ENCODE results near the gene PTPRK. TPM values are rescaled to one million over a fixed set of nuclear protein-coding genes. Genes with fewer than 3 reads are reported as not detected.

Gene PTPRK
- total RNA-seq, 1 experiment from 2014 or later, result 89.3 TPM

- Histone ChIP-seq H3F3A (ENCODE audit: insufficient read depth, low read depth) (no peaks in the 10 kb centered on the region), H3K9me3 (ENCODE audit: insufficient read depth, low read depth) (peaks cover 4% of the 10 kb centered on the region; the same call in 1 of the 2 replicates), H3K4me3 (no peak overlapping the region), H3K27ac (no peak overlapping the region), H3K4me1 (replicated peaks; ENCODE audit: insufficient read depth) (no peaks in the 10 kb centered on the region), H3K36me3 (ENCODE audit: low read depth) (no peaks in the 10 kb centered on the region), H4K20me1 (ENCODE audit: insufficient read depth) (no peaks in the 10 kb centered on the region), H3K79me2 (ENCODE audit: low read depth) (no peaks in the 10 kb centered on the region), H2AFZ (no peak overlapping the region), H3K9me2 (ENCODE audit: insufficient read depth) (no peaks in the 10 kb centered on the region), H3K4me2 (no peak overlapping the region), H3K27me3 (ENCODE audit: insufficient read depth, low read depth) (no peaks in the 10 kb centered on the region)
- POLR2A ChIA-PET (ENCODE audit: unreplicated experiment), result no interaction called here
- intact Hi-C loops (cut with micrococcal nuclease; ENCODE audit: unreplicated experiment), result no loop called here
- CTCF ChIA-PET, result no interaction called here
- TF ChIP-seq EZH2 (IDR thresholded peaks at IDR 0.05; ENCODE audit: low read depth), result no peak
- no peak for TF ChIP-seq CTCF (conservative IDR thresholded peaks at IDR 0.05)
- DNase-seq, result no peak
- no TSS peak for BruUV-seq (replicated peaks)
Observed at GRCh38 chr6:127950566-127951145, 569.7 kb downstream of the PTPRK start.

- no peaks in the 10 kb centered on the region for H3K4me1 ChIP-seq (replicated peaks; ENCODE audit: insufficient read depth)
- no peak overlapping the region for H3K4me3 ChIP-seq
- no peak for DNase-seq
- intact Hi-C loops (cut with micrococcal nuclease; ENCODE audit: unreplicated experiment), result no loop called here
- H3K27ac ChIP-seq, result no peak overlapping the region
- H3K36me3 ChIP-seq (ENCODE audit: low read depth), result no peaks in the 10 kb centered on the region
- no peak overlapping the region for H2AFZ ChIP-seq
- H3F3A ChIP-seq (ENCODE audit: insufficient read depth, low read depth), result no peaks in the 10 kb centered on the region
- H3K27me3 ChIP-seq (ENCODE audit: insufficient read depth, low read depth), result no peaks in the 10 kb centered on the region
- no TSS peak for BruUV-seq (replicated peaks)
- H3K79me2 ChIP-seq (ENCODE audit: low read depth), result no peaks in the 10 kb centered on the region
- H3K4me2 ChIP-seq, result no peak overlapping the region
- ChIA-PET POLR2A (ENCODE audit: unreplicated experiment) (no interaction called here), CTCF (no interaction called here)
- TF ChIP-seq EZH2 (IDR thresholded peaks at IDR 0.05; ENCODE audit: low read depth) (no peak), CTCF (conservative IDR thresholded peaks at IDR 0.05) (no peak)
- no peaks in the 10 kb centered on the region for H3K9me2 ChIP-seq (ENCODE audit: insufficient read depth)
- no peaks in the 10 kb centered on the region for H4K20me1 ChIP-seq (ENCODE audit: insufficient read depth)
- peaks cover 4% of the 10 kb centered on the region; the same call in 1 of the 2 replicates for H3K9me3 ChIP-seq (ENCODE audit: insufficient read depth, low read depth)
Observed at GRCh38 chr6:127949251-127949650, 571.1 kb downstream of the PTPRK start.

GRCh38 chr6:127946388-127946787 lies 574.0 kb downstream of the PTPRK start:
- H3K27ac ChIP-seq, result no peak overlapping the region
- intact Hi-C loops (cut with micrococcal nuclease; ENCODE audit: unreplicated experiment), result no loop called here
- H2AFZ ChIP-seq, result no peak overlapping the region
- H3K9me2 ChIP-seq (ENCODE audit: insufficient read depth), result no peaks in the 10 kb centered on the region
- H3K36me3 ChIP-seq (ENCODE audit: low read depth), result no peaks in the 10 kb centered on the region
- ChIA-PET POLR2A (ENCODE audit: unreplicated experiment) (no interaction called here), CTCF (no interaction called here)
- H3F3A ChIP-seq (ENCODE audit: insufficient read depth, low read depth), result no peaks in the 10 kb centered on the region
- TF ChIP-seq CTCF (conservative IDR thresholded peaks at IDR 0.05), result no peak
- H3K9me3 ChIP-seq (ENCODE audit: insufficient read depth, low read depth), result peaks cover 7% of the 10 kb centered on the region; the same call in 1 of the 2 replicates
- no peaks in the 10 kb centered on the region for H3K4me1 ChIP-seq (replicated peaks; ENCODE audit: insufficient read depth)
- no peaks in the 10 kb centered on the region for H4K20me1 ChIP-seq (ENCODE audit: insufficient read depth)
- no peak overlapping the region for H3K4me2 ChIP-seq
- H3K27me3 ChIP-seq (ENCODE audit: insufficient read depth, low read depth), result no peaks in the 10 kb centered on the region
- H3K4me3 ChIP-seq, result no peak overlapping the region
- DNase-seq, result no peak
- H3K79me2 ChIP-seq (ENCODE audit: low read depth), result no peaks in the 10 kb centered on the region
- no TSS peak for BruUV-seq (replicated peaks)
